HG02610 (cell line): ENCODE results near the gene MADD.

ENCODE experiments used
- ATAC-seq: cut with Tn5 transposase; IDR thresholded peaks from one replicate; pipeline ENCODE4 v1.9.1; 2021; ENCODE audit warnings: mild to moderate bottlenecking, moderate library complexity; ENCODE audit not compliant: unreplicated experiment

The MADD gene

GRCh38 chr11:47269829-47270305 lies at the start of gene MADD:
MADD (plus strand) TSS chr11:47270133.
- ATAC-seq, result peak; percentile 70

GRCh38 chr11:47220401-47220821 lies 49.5 kb upstream of the MADD start:
- no peak for ATAC-seq

GRCh38 chr11:47222696-47223095 lies 47.2 kb upstream of the MADD start:
- no peak for ATAC-seq

GRCh38 chr11:47225552-47226400 lies 44.2 kb upstream of the MADD start:
- peak; percentile 96 for ATAC-seq

- ATAC-seq, result no peak
These were observed 40.8 kb upstream of the MADD start for GRCh38 chr11:47229161-47229560.

GRCh38 chr11:47233051-47233450 lies 36.9 kb upstream of the MADD start:
- no peak for ATAC-seq

- no peak for ATAC-seq
These were observed 35.8 kb upstream of the MADD start for GRCh38 chr11:47233989-47234668.

GRCh38 chr11:47234669-47235100 lies 35.2 kb upstream of the MADD start:
- ATAC-seq, result no peak

GRCh38 chr11:47235163-47235562 lies 34.8 kb upstream of the MADD start:
- ATAC-seq, result no peak

GRCh38 chr11:47236482-47236881 lies 33.5 kb upstream of the MADD start:
- no peak for ATAC-seq

- no peak for ATAC-seq
These were observed 30.1 kb upstream of the MADD start for GRCh38 chr11:47239852-47240251.

- ATAC-seq, result no peak
These were observed 28.1 kb upstream of the MADD start for GRCh38 chr11:47241841-47242301.

- no peak for ATAC-seq
These were observed 27.2 kb upstream of the MADD start for GRCh38 chr11:47242596-47243192.

GRCh38 chr11:47243454-47243853 lies 26.5 kb upstream of the MADD start:
- no peak for ATAC-seq

GRCh38 chr11:47244448-47245350 lies 25.2 kb upstream of the MADD start:
- no peak for ATAC-seq

GRCh38 chr11:47245611-47246357 lies 24.1 kb upstream of the MADD start:
- ATAC-seq, result no peak

GRCh38 chr11:47247502-47247901 lies 22.4 kb upstream of the MADD start:
- ATAC-seq, result no peak

- peak; percentile 39 for ATAC-seq
These were observed 21.6 kb upstream of the MADD start for GRCh38 chr11:47248304-47248663.

- peak; percentile 87 for ATAC-seq
These were observed 21.1 kb upstream of the MADD start, which contains the start of gene ACP2 for GRCh38 chr11:47248664-47249377. ACP2 (minus strand) TSS chr11:47248814; CDS start chr11:47248789, 25 bp downstream.
